Astrocyte (in vitro differentiated cells and primary cell): Measurements from ENCODE around the gene CCDC28A. TPM values are rescaled to one million over a fixed set of nuclear protein-coding genes. Genes with fewer than 3 reads are reported as not detected.

Experiments
- DNase-seq: peaks from one replicate; pipeline ENCODE4 v3.0.0-alpha.2; 2010; ENCODE audit warnings: low read depth
- FAIRE-seq: peaks from 2 replicates; lab custom pipeline; 2011; peaks lifted over from hg19 to GRCh38; lab: Jason Lieb, UNC
- H2AFZ ChIP-seq: 2 replicates; pipeline ENCODE4 v1.6.0; 2012; ENCODE audit warnings: low read depth, low read length, inconsistent platforms
- H3K27ac ChIP-seq: 2 replicates; pipeline ENCODE4 v1.5.1; 2011; ENCODE audit warnings: low read depth, low read length, inconsistent platforms
- H3K27me3 ChIP-seq: 2 replicates; pipeline ENCODE4 v1.6.0; 2011; ENCODE audit warnings: low read length, inconsistent platforms; ENCODE audit not compliant: insufficient read depth
- H3K36me3 ChIP-seq: 2 replicates; pipeline ENCODE4 v1.5.1; 2011; ENCODE audit warnings: low read length, inconsistent platforms; ENCODE audit not compliant: insufficient read depth
- H3K4me1 ChIP-seq: 2 replicates; pipeline ENCODE4 v1.5.1; 2011; ENCODE audit warnings: low read length, inconsistent platforms; ENCODE audit not compliant: insufficient read depth
- H3K4me2 ChIP-seq: 2 replicates; pipeline ENCODE4 v1.6.0; 2012; ENCODE audit warnings: low read length, inconsistent platforms
- H3K4me3 ChIP-seq: 2 replicates; pipeline ENCODE4 v1.5.1; 2011; ENCODE audit warnings: low read depth, mild to moderate bottlenecking, low read length, inconsistent platforms; ENCODE audit not compliant: insufficient read depth
- H3K79me2 ChIP-seq: 2 replicates; pipeline ENCODE4 v1.6.0; 2012; ENCODE audit warnings: mild to moderate bottlenecking, low read length, inconsistent platforms; ENCODE audit not compliant: insufficient read depth
- H3K9ac ChIP-seq: 2 replicates; pipeline ENCODE4 v1.6.0; 2012; ENCODE audit warnings: mild to moderate bottlenecking, low read length, inconsistent platforms
- H3K9me3 ChIP-seq: 2 replicates; pipeline ENCODE4 v1.5.1; 2012; ENCODE audit warnings: low read depth, mild to moderate bottlenecking, low read length, inconsistent platforms; ENCODE audit not compliant: insufficient read depth
- H4K20me1 ChIP-seq: 2 replicates; pipeline ENCODE4 v1.6.0; 2012; ENCODE audit warnings: low read length, inconsistent platforms; ENCODE audit not compliant: insufficient read depth
- H3K27ac Mint-ChIP-seq: one replicate; pipeline ENCODE4 v1.8.0; 2021; ENCODE audit warnings: mild to moderate bottlenecking, mixed read lengths; ENCODE audit not compliant: unreplicated experiment
- H3K27me3 Mint-ChIP-seq: one replicate; pipeline ENCODE4 v1.8.0; 2021; ENCODE audit warnings: low read depth, mixed read lengths; ENCODE audit not compliant: unreplicated experiment
- H3K36me3 Mint-ChIP-seq: one replicate; pipeline ENCODE4 v1.8.0; 2021; ENCODE audit warnings: low read depth, mixed read lengths; ENCODE audit not compliant: unreplicated experiment
- H3K4me1 Mint-ChIP-seq: one replicate; pipeline ENCODE4 v1.8.0; 2021; ENCODE audit warnings: low read depth, mixed read lengths; ENCODE audit not compliant: unreplicated experiment
- H3K4me3 Mint-ChIP-seq: one replicate; pipeline ENCODE4 v1.8.0; 2021; ENCODE audit warnings: mild to moderate bottlenecking, moderate library complexity, mixed read lengths; ENCODE audit not compliant: unreplicated experiment
- H3K9me3 Mint-ChIP-seq: one replicate; pipeline ENCODE4 v1.8.0; 2021; ENCODE audit warnings: mild to moderate bottlenecking, mixed read lengths; ENCODE audit not compliant: unreplicated experiment
- CTCF ChIP-seq: IDR thresholded peaks from 2 replicates; pipeline ENCODE4 v1.5.1; 2011; ENCODE audit warnings: low read depth, mild to moderate bottlenecking, inconsistent platforms, low read length, moderate library complexity; ENCODE audit not compliant: insufficient read depth
- EZH2 ChIP-seq: IDR thresholded peaks from 2 replicates; pipeline ENCODE4 v1.6.1; 2012; ENCODE audit warnings: mild to moderate bottlenecking, low read length, inconsistent platforms; ENCODE audit not compliant: insufficient read depth
- total RNA-seq: library from RNA; stranded (reverse); gene quantifications from 2 replicates; pipeline ENCODE4 v1.2.1, GENCODE V29; 2021

The CCDC28A gene
- total RNA-seq, 1 donor from 2014 or later: 9.5 TPM

GRCh38 chr6:138785980-138786379 is 12.4 kb downstream of the CCDC28A start:
- no peak for TF ChIP-seq EZH2
- no peak for TF ChIP-seq CTCF
- H3K9ac ChIP-seq: no peak overlapping the region
- H3K36me3 Mint-ChIP-seq: no peaks in the 10 kb centered on the region

DNA sequence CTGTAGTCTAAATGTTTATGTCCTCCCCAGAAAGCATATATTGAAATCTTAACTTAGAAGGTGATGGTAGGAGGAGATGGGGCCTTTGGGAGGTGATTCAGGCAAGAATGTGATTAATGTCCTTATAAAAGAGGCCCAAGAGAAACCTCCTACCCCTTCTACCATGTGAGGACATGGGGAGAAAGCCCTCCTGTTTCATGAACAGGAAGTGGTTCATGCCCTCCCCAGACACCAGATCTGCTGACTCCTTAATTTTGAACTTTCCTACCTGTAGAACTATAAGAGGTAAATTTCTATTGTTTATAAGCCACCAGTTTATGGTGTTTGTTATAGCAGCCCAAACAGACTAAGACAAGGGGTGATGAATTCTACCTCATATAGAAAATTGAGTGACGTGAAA is 13.6 kb downstream of the CCDC28A start:
- Histone ChIP-seq H3K27me3 (no peaks in the 10 kb centered on the region), H3K9me3 (no peaks in the 10 kb centered on the region), H3K4me1 (peaks cover 3% of the 10 kb centered on the region), H3K4me3 (no peak overlapping the region), H3K4me2 (no peak overlapping the region), H4K20me1 (no peaks in the 10 kb centered on the region), H2AFZ (no peak overlapping the region), H3K79me2 (no peaks in the 10 kb centered on the region), H3K27ac (no peak overlapping the region), H3K9ac (no peak overlapping the region), H3K36me3 (peaks cover 4% of the 10 kb centered on the region)
- H3K27me3 Mint-ChIP-seq: no peaks in the 10 kb centered on the region
- peaks cover 3% of the 10 kb centered on the region for H3K36me3 Mint-ChIP-seq
- DNase-seq (no peak), FAIRE-seq (no peak)
- H3K27ac Mint-ChIP-seq: no peak overlapping the region
- no peaks in the 10 kb centered on the region for H3K4me1 Mint-ChIP-seq
- no peaks in the 10 kb centered on the region for H3K9me3 Mint-ChIP-seq
- H3K4me3 Mint-ChIP-seq: no peak overlapping the region
- no peak for TF ChIP-seq EZH2
- no peak for TF ChIP-seq CTCF

More at GRCh38 chr6:138785980-138786379, 12.4 kb downstream of the CCDC28A start:
- Mint-ChIP-seq H3K4me1 (no peaks in the 10 kb centered on the region), H3K27me3 (no peaks in the 10 kb centered on the region), H3K4me3 (no peak overlapping the region), H3K9me3 (no peaks in the 10 kb centered on the region), H3K27ac (no peak overlapping the region)
- Histone ChIP-seq H3K36me3 (peaks cover 4% of the 10 kb centered on the region), H3K79me2 (no peaks in the 10 kb centered on the region), H3K9me3 (no peaks in the 10 kb centered on the region), H3K27me3 (no peaks in the 10 kb centered on the region), H3K4me1 (peaks cover 3% of the 10 kb centered on the region), H3K4me2 (no peak overlapping the region), H2AFZ (no peak overlapping the region), H3K4me3 (no peak overlapping the region), H4K20me1 (no peaks in the 10 kb centered on the region), H3K27ac (no peak overlapping the region)
- no peak for FAIRE-seq
- DNase-seq: peak; percentile 23

DNA sequence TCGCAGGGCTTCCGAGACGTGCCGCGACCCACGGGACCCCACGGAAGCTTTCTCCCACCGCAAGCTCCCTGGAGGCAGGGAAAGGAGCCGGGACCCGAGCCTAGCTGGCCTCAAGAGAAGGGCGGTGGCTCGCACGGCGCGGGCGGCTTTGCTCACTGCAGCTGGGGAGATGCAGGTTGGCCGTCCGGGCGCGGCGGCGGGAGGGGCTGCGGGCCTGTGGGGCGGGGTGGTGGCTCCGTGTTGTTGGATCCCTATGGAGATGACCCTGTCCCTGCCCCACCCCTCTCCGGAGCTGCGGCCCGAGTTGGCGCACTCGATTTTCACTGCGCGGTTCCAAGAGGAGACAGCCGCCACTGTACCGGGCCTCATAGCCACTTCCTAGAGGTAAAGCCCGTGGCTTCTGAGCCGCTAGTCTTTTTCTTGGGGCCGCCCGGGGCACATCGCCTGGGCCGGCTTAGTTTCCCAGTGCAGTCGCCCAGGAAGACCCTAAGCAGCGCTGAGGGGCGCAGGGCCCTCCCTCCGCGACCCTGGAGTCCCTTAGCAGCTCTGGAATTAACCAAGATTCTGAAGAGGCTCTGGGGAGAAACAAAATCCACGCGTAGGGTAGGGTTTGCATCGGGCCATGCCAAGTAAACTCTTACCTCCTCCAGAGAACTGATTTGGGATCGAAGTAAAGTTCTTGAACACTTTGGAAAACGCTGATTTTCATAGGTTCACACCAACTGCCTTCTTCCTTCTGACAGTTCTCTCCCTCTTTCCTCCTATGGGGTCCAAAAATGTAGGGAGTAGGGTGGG is 22.4 kb downstream of the CCDC28A start, which contains the start of gene ECT2L:
Gene ECT2L, plus strand, starts transcription at position 279 of the 795 bp plus-strand sequence. CDS start 17,188 bp downstream, outside the sequence.
- H3K9me3 ChIP-seq: no peaks in the 10 kb centered on the region
- peaks cover 15% of the 10 kb centered on the region for H3K27me3 Mint-ChIP-seq
- H3K36me3 ChIP-seq: peaks cover 4% of the 10 kb centered on the region
- H3K9me3 Mint-ChIP-seq: no peaks in the 10 kb centered on the region
- H3K4me3 ChIP-seq: peak within 1 kb of the TSS; percentile 45
- H3K27me3 ChIP-seq: no peaks in the 10 kb centered on the region
- peak within 1 kb of the TSS; percentile 81 for H2AFZ ChIP-seq
- H3K27ac ChIP-seq: no peak within 1 kb of the TSS
- no peaks in the 10 kb centered on the region for H3K4me1 ChIP-seq
- no peaks in the 10 kb centered on the region for H3K4me1 Mint-ChIP-seq
- no peak within 1 kb of the TSS for H3K27ac Mint-ChIP-seq
- H3K9ac ChIP-seq: peak within 1 kb of the TSS; percentile 68
- TF ChIP-seq EZH2 (no peak), CTCF (no peak)
- DNase-seq: peak; percentile 47
- peak within 1 kb of the TSS; percentile 34 for H3K4me3 Mint-ChIP-seq
- H4K20me1 ChIP-seq: no peaks in the 10 kb centered on the region
- no peaks in the 10 kb centered on the region for H3K79me2 ChIP-seq
- no peak for FAIRE-seq
- peaks cover 5% of the 10 kb centered on the region for H3K36me3 Mint-ChIP-seq
- peak within 1 kb of the TSS; percentile 83 for H3K4me2 ChIP-seq
